HG03469 (cell line): Measurements from ENCODE around the gene CAMK1D.
"Not testable (repeated sequence)": the region's sequence is repeated elsewhere in the genome, so short reads cannot be mapped to it uniquely, and the experiment has no call there.

Experiments used
- ATAC-seq: cut with Tn5 transposase; IDR thresholded peaks from one replicate; pipeline ENCODE4 v1.9.1; 2021; ENCODE audit warnings: mild to moderate bottlenecking, moderate library complexity, moderate number of reproducible peaks; ENCODE audit not compliant: unreplicated experiment

CAMK1D gene

GRCh38 chr10:12835709-12836108 is 486.4 kb downstream of the CAMK1D start:
- no peak for ATAC-seq

GRCh38 chr10:12838366-12838765 is 489.0 kb downstream of the CAMK1D start:
- no peak for ATAC-seq

- no peak for ATAC-seq
Measured at GRCh38 chr10:12838995-12839927, 489.9 kb downstream of the CAMK1D start.

GRCh38 chr10:12839941-12840611 is 490.7 kb downstream of the CAMK1D start:
- no peak for ATAC-seq

- no peak for ATAC-seq
Measured at GRCh38 chr10:12841426-12841825, 492.1 kb downstream of the CAMK1D start.

GRCh38 chr10:12841826-12842225 is 492.5 kb downstream of the CAMK1D start:
- no peak for ATAC-seq

- ATAC-seq, result no peak
Measured at GRCh38 chr10:12842310-12842709, 493.0 kb downstream of the CAMK1D start.

GRCh38 chr10:12843296-12843945 is 494.1 kb downstream of the CAMK1D start:
- no peak for ATAC-seq

- ATAC-seq, result no peak
Measured at GRCh38 chr10:12844811-12845483, 495.6 kb downstream of the CAMK1D start.

- no peak for ATAC-seq
Measured at GRCh38 chr10:12846718-12847117, 497.4 kb downstream of the CAMK1D start.

GRCh38 chr10:12847361-12847975 is 498.1 kb downstream of the CAMK1D start:
- ATAC-seq, result no peak

GRCh38 chr10:12848439-12849173 is 499.3 kb downstream of the CAMK1D start:
- ATAC-seq, result no peak

- no peak for ATAC-seq
Measured at GRCh38 chr10:12849319-12850181, 500.2 kb downstream of the CAMK1D start.

GRCh38 chr10:12852687-12853086 is 503.3 kb downstream of the CAMK1D start:
- no peak for ATAC-seq

- no peak for ATAC-seq
Measured at GRCh38 chr10:12854988-12855387, 505.6 kb downstream of the CAMK1D start.

- ATAC-seq, result no peak
Measured at GRCh38 chr10:12862459-12862858, 513.1 kb downstream of the CAMK1D start.

GRCh38 chr10:12865515-12865914 is 516.2 kb downstream of the CAMK1D start:
- ATAC-seq, result not testable (repeated sequence)

GRCh38 chr10:12868229-12868628 is 518.9 kb downstream of the CAMK1D start:
- ATAC-seq, result no peak

- ATAC-seq, result no peak
Measured at GRCh38 chr10:12869427-12869826, 520.1 kb downstream of the CAMK1D start.
